Activated CD4-positive, CD25-positive, alpha-beta regulatory T cell treated with anti-CD3 and anti-CD28 coated beads, Interleukin-2, amount 50 U/mL, for 72 hours (primary cell): Measurements from ENCODE around the gene SCLT1.

Experiments used
- DNase-seq: peaks from one replicate; pipeline ENCODE4 v3.0.0; 2021

The SCLT1 gene

GRCh38 chr4:128835498-128836222, 257.7 kb downstream of the SCLT1 start:
- no peak for DNase-seq
